CD4-positive, alpha-beta T cell (primary cell): Measurements from ENCODE around the gene RAB1B. TPM values are rescaled to one million over a fixed set of nuclear protein-coding genes. Genes with fewer than 3 reads are reported as not detected.

Experiments used
- ATAC-seq: fragments of 200-7000 bp; cut with Tn5 transposase; one replicate; pipeline ENCODE4 v1.10.0; 2022; ENCODE audit warnings: mild to moderate bottlenecking; ENCODE audit not compliant: poor library complexity
- CTCF ChIA-PET: fragments of 350-600 bp; sonication (Branson Sonifier 250); formaldehyde crosslinking; loops from one replicate; lab custom pipeline; 2021; ENCODE audit warnings: antibody characterized with exemption, inconsistent platforms; lab: Charles Lee
- POLR2A ChIA-PET: fragments of 350-600 bp; sonication (Branson Sonifier 250); formaldehyde crosslinking; loops from one replicate; lab custom pipeline; 2021; ENCODE audit warnings: antibody characterized with exemption, inconsistent platforms; lab: Charles Lee
- DNase-seq, 14 experiments: peaks; one replicate each; pipeline ENCODE4 v3.0.0-alpha.2; 2013 to 2020; ENCODE audit warnings: mixed read lengths in 2 of 14
- H3K27ac ChIP-seq, 2 donors: one replicate each; pipeline versions ENCODE4 v1.5.1 to v1.7.0; 2013; ENCODE audit warnings: low read length in 2 of 2, low read depth in 1 of 2, mild to moderate bottlenecking in 1 of 2
- H3K27me3 ChIP-seq, 2 experiments: 1 replicate in 1 of 2; 2 replicates in 1 of 2; pipeline versions ENCODE4 v1.6.1 to v1.7.0; 2013; ENCODE audit warnings: low read length in 2 of 2, control low read depth in 1 of 2, mild to moderate bottlenecking in 1 of 2, moderate library complexity in 1 of 2; ENCODE audit not compliant: insufficient read depth in 2 of 2, control insufficient read depth in 1 of 2
- H3K36me3 ChIP-seq: one replicate; pipeline ENCODE4 v1.6.1; 2013; ENCODE audit warnings: low read length, control low read depth; ENCODE audit not compliant: insufficient read depth
- H3K4me1 ChIP-seq: one replicate; pipeline ENCODE4 v1.6.1; 2013; ENCODE audit warnings: low read length, control low read depth; ENCODE audit not compliant: insufficient read depth
- H3K4me3 ChIP-seq: one replicate; pipeline ENCODE4 v1.5.1; 2013; ENCODE audit warnings: mild to moderate bottlenecking, low read length, moderate library complexity
- H3K9me3 ChIP-seq, 2 experiments: 1 replicate in 1 of 2; 2 replicates in 1 of 2; pipeline versions ENCODE4 v1.6.1 to v1.7.0; 2013; ENCODE audit warnings: low read length in 2 of 2, mild to moderate bottlenecking in 2 of 2, control low read depth in 1 of 2, moderate library complexity in 1 of 2; ENCODE audit not compliant: control insufficient read depth in 1 of 2, insufficient read depth in 1 of 2
- H3K27ac Mint-ChIP-seq: one replicate; pipeline ENCODE4 v1.8.0; 2020; ENCODE audit warnings: mixed read lengths
- H3K27me3 Mint-ChIP-seq: one replicate; pipeline ENCODE4 v1.8.0; 2021; ENCODE audit warnings: mixed read lengths
- H3K36me3 Mint-ChIP-seq: one replicate; pipeline ENCODE4 v1.8.0; 2021; ENCODE audit warnings: low read depth, mixed read lengths
- H3K4me1 Mint-ChIP-seq: one replicate; pipeline ENCODE4 v1.8.0; 2021; ENCODE audit warnings: low read depth, mixed read lengths
- H3K4me3 Mint-ChIP-seq: one replicate; pipeline ENCODE4 v1.8.0; 2020; ENCODE audit warnings: mild to moderate bottlenecking, mixed read lengths
- H3K9me3 Mint-ChIP-seq: one replicate; pipeline ENCODE4 v1.8.0; 2020; ENCODE audit warnings: mixed read lengths
- intact Hi-C, 2 experiments: fragments of 100-400 bp; cut with DNase I in 1 of 2; cut with micrococcal nuclease in 1 of 2; formaldehyde crosslinking; loops; one replicate each; pipeline versions ENCODE4 v1.15.1 to v1.9.0; 2023 to 2025; cut with DNase I, micrococcal nuclease
- total RNA-seq, 174 experiments: library from RNA in 2 of 174; stranded (reverse) in 2 of 174; gene quantifications; one replicate each; pipeline ENCODE4 v1.2.3 and lab custom pipeline; 2021 to 2026
- TF ChIP-seq, protein P1 (sequence below): fragments of 200-600 bp; IDR thresholded peaks from one replicate; pipeline ENCODE4 v1.8.0; 2022; ENCODE audit warnings: antibody characterized with exemption, mild to moderate bottlenecking

The RAB1B gene
- total RNA-seq, 2 experiments from 2014 or later = 27.4 to 29.4 TPM

DNA sequence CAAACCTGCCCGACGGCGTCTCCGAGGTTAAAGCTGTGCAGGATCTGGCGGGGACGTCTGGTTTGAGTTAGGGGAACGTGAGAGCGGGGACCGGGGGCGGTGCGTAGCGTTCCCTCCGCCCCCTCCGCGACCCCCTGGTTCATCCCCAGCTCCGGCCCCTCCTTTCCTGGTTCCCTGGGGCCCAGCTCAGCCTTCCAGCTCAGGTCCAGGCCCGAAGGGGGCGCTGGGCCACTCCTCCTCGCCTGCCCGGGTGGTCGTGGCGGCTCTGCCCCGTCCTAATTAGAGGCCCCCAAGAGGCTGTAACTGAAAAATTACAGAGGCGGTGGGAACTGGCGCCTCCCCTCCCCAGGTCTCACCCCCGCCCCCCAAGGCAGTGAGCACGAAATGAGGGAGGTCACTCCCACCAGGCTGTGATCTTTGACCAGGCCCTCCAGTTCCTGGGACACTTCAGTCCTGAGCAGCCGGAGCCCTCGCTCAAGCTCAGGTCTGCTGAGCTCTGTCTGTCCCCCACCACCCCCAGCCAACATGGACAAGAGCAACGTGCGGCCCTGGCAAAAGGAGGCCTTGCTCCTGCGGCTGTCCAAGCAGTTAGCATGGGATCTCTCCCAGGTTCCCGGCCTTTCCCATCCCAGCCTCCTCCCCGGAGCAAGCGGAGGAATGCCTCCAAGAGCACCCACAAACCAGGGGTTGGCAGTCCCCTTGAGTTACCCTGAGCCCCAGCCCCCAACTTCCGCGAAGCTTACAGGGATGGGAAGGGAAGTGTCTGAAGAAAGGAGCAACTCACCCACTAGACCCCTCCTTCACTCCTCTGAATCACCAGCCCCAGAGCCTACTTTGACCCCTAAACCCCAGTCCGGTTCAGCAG lies 45.1 kb downstream of the RAB1B start:
- Histone ChIP-seq H3K36me3 (no peaks in the 10 kb centered on the region), H3K4me3 (peak overlapping the region; percentile 61), H3K27ac (peak overlapping the region; percentile 77 to 80), H3K4me1 (peaks cover 66% of the 10 kb centered on the region), H3K9me3 (no peaks in the 10 kb centered on the region), H3K27me3 (no peaks in the 10 kb centered on the region)
- Mint-ChIP-seq H3K9me3 (no peaks in the 10 kb centered on the region), H3K27ac (peak overlapping the region; percentile 95), H3K4me3 (peak overlapping the region; percentile 90), H3K4me1 (peaks cover 37% of the 10 kb centered on the region), H3K36me3 (no peaks in the 10 kb centered on the region), H3K27me3 (no peaks in the 10 kb centered on the region)
- ChIA-PET POLR2A (interaction anchor here (1.0 to 3.0 kb wide), 17 partner anchors 8 to 814 kb away, joined by 3 to 39 read pairs (median 11); partner anchors contain the start of genes B4GAT1, BRMS1, MALAT1 and MRPL11), CTCF (interaction anchor here (1.1 to 3.6 kb wide), 7 partner anchors 8 to 269 kb away, joined by 3 to 30 read pairs (median 5); no protein-coding TSS in a partner anchor)
- ATAC-seq (no peak), DNase-seq (peak in 1 of 14 experiments; percentile 51)
- intact Hi-C loops = no loop called here
- TF ChIP-seq, protein P1, sequence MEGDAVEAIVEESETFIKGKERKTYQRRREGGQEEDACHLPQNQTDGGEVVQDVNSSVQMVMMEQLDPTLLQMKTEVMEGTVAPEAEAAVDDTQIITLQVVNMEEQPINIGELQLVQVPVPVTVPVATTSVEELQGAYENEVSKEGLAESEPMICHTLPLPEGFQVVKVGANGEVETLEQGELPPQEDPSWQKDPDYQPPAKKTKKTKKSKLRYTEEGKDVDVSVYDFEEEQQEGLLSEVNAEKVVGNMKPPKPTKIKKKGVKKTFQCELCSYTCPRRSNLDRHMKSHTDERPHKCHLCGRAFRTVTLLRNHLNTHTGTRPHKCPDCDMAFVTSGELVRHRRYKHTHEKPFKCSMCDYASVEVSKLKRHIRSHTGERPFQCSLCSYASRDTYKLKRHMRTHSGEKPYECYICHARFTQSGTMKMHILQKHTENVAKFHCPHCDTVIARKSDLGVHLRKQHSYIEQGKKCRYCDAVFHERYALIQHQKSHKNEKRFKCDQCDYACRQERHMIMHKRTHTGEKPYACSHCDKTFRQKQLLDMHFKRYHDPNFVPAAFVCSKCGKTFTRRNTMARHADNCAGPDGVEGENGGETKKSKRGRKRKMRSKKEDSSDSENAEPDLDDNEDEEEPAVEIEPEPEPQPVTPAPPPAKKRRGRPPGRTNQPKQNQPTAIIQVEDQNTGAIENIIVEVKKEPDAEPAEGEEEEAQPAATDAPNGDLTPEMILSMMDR = no peak

DNA sequence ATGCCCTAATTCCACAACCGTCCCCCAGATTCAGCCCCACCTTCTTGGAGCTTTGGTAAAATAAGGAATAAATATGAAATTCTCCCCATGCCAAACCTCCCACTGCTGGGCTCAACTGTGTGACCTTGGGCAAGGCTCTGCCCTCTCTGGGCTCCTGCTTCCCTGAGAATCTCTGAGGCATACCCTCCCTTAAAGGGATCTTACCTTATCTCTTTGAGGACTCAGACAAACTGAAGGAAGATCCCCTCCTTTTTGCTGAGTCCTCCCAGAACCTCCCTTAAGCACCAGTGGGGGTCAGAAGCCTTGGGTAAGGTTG lies 45.7 kb downstream of the RAB1B start:
- no peaks in the 10 kb centered on the region for H3K27me3 Mint-ChIP-seq
- H3K4me3 Mint-ChIP-seq = peak overlapping the region; percentile 67
- ChIA-PET CTCF (no interaction called here), POLR2A (interaction anchor here (0.5 to 2.8 kb wide), 3 partner anchors 31 to 711 kb away, joined by 3 to 26 read pairs (median 12); partner anchors contain the start of genes BRMS1 and MRPL11)
- no peak for DNase-seq
- Histone ChIP-seq H3K27me3 (no peaks in the 10 kb centered on the region), H3K4me3 (no peak overlapping the region), H3K36me3 (no peaks in the 10 kb centered on the region), H3K9me3 (no peaks in the 10 kb centered on the region), H3K4me1 (peaks cover 72% of the 10 kb centered on the region), H3K27ac (peak overlapping the region; percentile 41 to 80)
- intact Hi-C loops = no loop called here
- no peaks in the 10 kb centered on the region for H3K9me3 Mint-ChIP-seq
- H3K27ac Mint-ChIP-seq = peak overlapping the region; percentile 95
- no peak for ATAC-seq
- no peaks in the 10 kb centered on the region for H3K36me3 Mint-ChIP-seq
- H3K4me1 Mint-ChIP-seq = peaks cover 43% of the 10 kb centered on the region
- TF ChIP-seq, protein P1 = no peak

DNA sequence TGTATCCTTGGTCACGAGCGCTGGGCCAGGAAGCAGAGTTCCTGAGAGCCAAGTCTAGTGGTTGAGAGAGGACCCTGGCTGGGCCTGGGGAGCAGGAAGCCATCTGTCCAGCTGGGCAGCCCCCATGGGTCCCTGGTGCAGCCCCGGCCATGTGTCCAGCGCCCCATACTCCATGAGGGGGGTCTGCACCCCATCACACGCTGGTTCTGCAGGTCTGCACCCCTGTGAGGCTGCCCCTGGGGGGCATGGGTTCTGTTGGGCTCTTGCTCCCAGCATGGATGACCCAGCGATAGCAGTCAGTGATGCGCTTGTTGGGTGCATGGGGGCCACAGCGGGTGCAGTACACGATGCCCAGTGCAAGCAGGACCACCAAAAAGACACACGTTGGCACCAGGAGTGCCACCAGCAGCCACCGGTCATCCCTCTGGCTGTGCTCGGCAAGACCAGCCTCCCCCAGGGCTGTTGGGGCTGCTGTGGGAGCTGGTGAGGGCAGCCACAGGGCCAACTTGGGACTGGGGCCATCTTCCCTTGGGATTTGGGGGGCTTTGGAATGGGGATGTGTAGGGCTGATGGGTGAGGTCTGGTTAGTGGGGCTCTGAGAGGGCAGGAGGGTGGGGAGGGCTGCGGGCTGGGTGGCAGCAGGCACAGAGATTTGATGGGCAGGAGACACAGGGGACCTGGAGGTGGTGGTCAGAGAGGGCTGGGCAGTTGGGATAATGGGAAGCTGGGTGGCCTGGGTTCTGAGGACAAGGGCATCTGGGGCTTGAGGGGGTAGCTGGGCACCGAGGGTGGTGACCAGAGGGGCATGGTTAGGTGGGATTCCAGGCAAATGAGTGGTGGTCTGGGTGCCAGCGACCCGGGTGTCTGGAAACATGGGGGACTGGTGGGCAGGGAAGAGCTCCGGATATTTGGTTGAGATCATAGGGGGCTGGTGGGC lies 46.4 kb downstream of the RAB1B start:
- no peak for ATAC-seq
- POLR2A ChIA-PET = interaction anchor here (0.5 to 2.8 kb wide), 2 partner anchors 30 to 712 kb away, joined by 3 to 26 read pairs; partner anchors contain the start of gene BRMS1
- Histone ChIP-seq H3K4me1 (peaks cover 76% of the 10 kb centered on the region), H3K36me3 (no peaks in the 10 kb centered on the region), H3K4me3 (no peak overlapping the region), H3K27ac (peak overlapping the region in 1 of 2 donors; percentile 91), H3K27me3 (no peaks in the 10 kb centered on the region), H3K9me3 (no peaks in the 10 kb centered on the region)
- intact Hi-C loops = no loop called here
- H3K27ac Mint-ChIP-seq = peak overlapping the region; percentile 95
- TF ChIP-seq, protein P1 = no peak
- CTCF ChIA-PET = no interaction called here
- no peaks in the 10 kb centered on the region for H3K27me3 Mint-ChIP-seq
- peaks cover 50% of the 10 kb centered on the region for H3K4me1 Mint-ChIP-seq
- H3K4me3 Mint-ChIP-seq = peak overlapping the region; percentile 72
- no peaks in the 10 kb centered on the region for H3K9me3 Mint-ChIP-seq
- DNase-seq = no peak
- H3K36me3 Mint-ChIP-seq = no peaks in the 10 kb centered on the region
